Hepatocyte (in vitro differentiated cells): Measurements from ENCODE around the gene FGD4. TPM values are rescaled to one million over a fixed set of nuclear protein-coding genes. Genes with fewer than 3 reads are reported as not detected.
"Not testable (repeated sequence)": the region's sequence is repeated elsewhere in the genome, so short reads cannot be mapped to it uniquely, and the experiment has no call there.

ENCODE experiments used
- DNase-seq: peaks from one replicate; pipeline ENCODE4 v3.0.0-alpha.2; 2016; ENCODE audit warnings: low spot score
- H2AFZ ChIP-seq: fragments of 200-600 bp; sonication (generic); 2 replicates; pipeline ENCODE4 v1.6.0; 2016; ENCODE audit warnings: antibody characterized with exemption, mild to moderate bottlenecking
- H3K27ac ChIP-seq: fragments of 200-600 bp; sonication (generic); 2 replicates; pipeline ENCODE4 v1.5.1; 2016; ENCODE audit warnings: mild to moderate bottlenecking
- H3K27me3 ChIP-seq: fragments of 200-600 bp; sonication (generic); 2 replicates; pipeline ENCODE4 v1.6.1; 2016
- H3K36me3 ChIP-seq: fragments of 200-600 bp; sonication (generic); replicated peaks from 2 replicates; pipeline ENCODE4 v1.5.1; 2016; ENCODE audit warnings: low read depth; ENCODE audit not compliant: insufficient read depth
- H3K4me1 ChIP-seq: fragments of 200-600 bp; sonication (generic); 2 replicates; pipeline ENCODE4 v1.5.1; 2016; ENCODE audit warnings: mild to moderate bottlenecking, moderate library complexity; ENCODE audit not compliant: insufficient read depth
- H3K4me2 ChIP-seq: fragments of 200-600 bp; sonication (generic); 2 replicates; pipeline ENCODE4 v1.6.0; 2016
- H3K4me3 ChIP-seq: fragments of 200-600 bp; sonication (generic); 2 replicates; pipeline ENCODE4 v1.5.1; 2016; ENCODE audit warnings: mild to moderate bottlenecking
- H3K79me2 ChIP-seq: fragments of 200-600 bp; sonication (generic); 2 replicates; pipeline ENCODE4 v1.6.0; 2017; ENCODE audit warnings: mild to moderate bottlenecking
- H3K9me2 ChIP-seq: fragments of 200-600 bp; sonication (generic); replicated peaks from 2 replicates; pipeline ENCODE4 v1.6.0; 2017; ENCODE audit warnings: mild to moderate bottlenecking; ENCODE audit not compliant: insufficient read depth
- H3K9me3 ChIP-seq: fragments of 200-600 bp; sonication (generic); 2 replicates; pipeline ENCODE4 v1.5.1; 2016; ENCODE audit warnings: low read depth, mild to moderate bottlenecking
- H4K20me1 ChIP-seq: fragments of 200-600 bp; sonication (generic); 2 replicates; pipeline ENCODE4 v1.6.0; 2016; ENCODE audit warnings: mild to moderate bottlenecking; ENCODE audit not compliant: insufficient read depth, poor library complexity, severe bottlenecking
- CTCF ChIP-seq: fragments of 200-600 bp; sonication (generic); IDR thresholded peaks from 2 replicates; pipeline ENCODE4 v1.5.1; 2016; ENCODE audit warnings: antibody characterized with exemption, mild to moderate bottlenecking; ENCODE audit not compliant: poor library complexity
- EZH2 ChIP-seq: fragments of 200-600 bp; sonication (generic); IDR thresholded peaks from 2 replicates; pipeline ENCODE4 v1.6.1; 2016; ENCODE audit warnings: antibody characterized with exemption, mild to moderate bottlenecking, borderline replicate concordance
- EZH2phosphoT487 ChIP-seq: fragments of 200-600 bp; sonication (generic); IDR thresholded peaks from one replicate; pipeline ENCODE4 v1.6.1; 2018; ENCODE audit warnings: antibody characterized with exemption, mild to moderate bottlenecking, low read depth, moderate library complexity; ENCODE audit not compliant: unreplicated experiment, severe bottlenecking
- WGBS: methylation state at CpG from one replicate; pipeline ENCODE4 v1.1.6; 2016; ENCODE audit warnings: low lambda C conversion rate; ENCODE audit errors: missing lambda C conversion rate; 5-methylcytosine and 5-hydroxymethylcytosine counted together
- polyA plus RNA-seq: library from polyadenylated mRNA; unstranded; fragments of >200 nt; fragmentation: Nextera tagmentation; extraction: Ambion mirVana; gene quantifications from 2 replicates; pipeline ENCODE4 v1.2.1, GENCODE V29; 2016
- total RNA-seq: library from RNA; depleted of rRNA; stranded (reverse); fragments of >200 nt; gene quantifications from 2 replicates; pipeline ENCODE4 v1.2.3, GENCODE V29; 2014

FGD4 gene
- total and polyA plus RNA-seq, 2 experiments from 2014 or later: 15.2 to 41.5 TPM

- no peak overlapping the region for H3K4me3 ChIP-seq
- no peak for DNase-seq
- no peaks in the 10 kb centered on the region for H3K27me3 ChIP-seq
- peaks cover 3% of the 10 kb centered on the region for H4K20me1 ChIP-seq
- peaks cover 66% of the 10 kb centered on the region for H3K79me2 ChIP-seq
- H3K4me1 ChIP-seq: peaks cover 7% of the 10 kb centered on the region
- TF ChIP-seq CTCF (no peak), EZH2 (no peak), EZH2phosphoT487 (no peak)
- no peaks in the 10 kb centered on the region for H3K9me3 ChIP-seq
- no peak overlapping the region for H3K4me2 ChIP-seq
- WGBS: 96% methylated on average over 4 of the region's 4 CpGs
- no peak overlapping the region for H3K27ac ChIP-seq
- no peaks in the 10 kb centered on the region for H3K36me3 ChIP-seq
- no peaks in the 10 kb centered on the region for H3K9me2 ChIP-seq
- H2AFZ ChIP-seq: no peak overlapping the region
These were observed 161.2 kb downstream of the FGD4 start for GRCh38 chr12:32560520-32560919.

- 57% methylated on average over 11 of the region's 11 CpGs for WGBS
- Histone ChIP-seq H3K4me3 (no peak overlapping the region), H3K79me2 (peaks cover 59% of the 10 kb centered on the region), H2AFZ (no peak overlapping the region), H4K20me1 (peaks cover 4% of the 10 kb centered on the region), H3K4me1 (peaks cover 20% of the 10 kb centered on the region), H3K27me3 (no peaks in the 10 kb centered on the region), H3K27ac (peak overlapping the region; percentile 53), H3K9me3 (no peaks in the 10 kb centered on the region), H3K36me3 (no peaks in the 10 kb centered on the region), H3K9me2 (no peaks in the 10 kb centered on the region), H3K4me2 (peak overlapping the region; percentile 41)
- DNase-seq: no peak
- TF ChIP-seq EZH2 (no peak), EZH2phosphoT487 (no peak), CTCF (no peak)
These were observed 162.6 kb downstream of the FGD4 start for GRCh38 chr12:32561931-32562341.

GRCh38 chr12:32562413-32562812, 163.1 kb downstream of the FGD4 start:
- DNase-seq: not testable (repeated sequence)

GRCh38 chr12:32566663-32567295, 167.4 kb downstream of the FGD4 start:
- H4K20me1 ChIP-seq: peaks cover 9% of the 10 kb centered on the region
- no peak overlapping the region for H3K4me3 ChIP-seq
- H3K4me1 ChIP-seq: peaks cover 24% of the 10 kb centered on the region
- H3K36me3 ChIP-seq: no peaks in the 10 kb centered on the region
- no peaks in the 10 kb centered on the region for H3K27me3 ChIP-seq
- no peaks in the 10 kb centered on the region for H3K9me3 ChIP-seq
- no peak for DNase-seq
- H3K27ac ChIP-seq: peak overlapping the region; percentile 27
- H2AFZ ChIP-seq: no peak overlapping the region
- H3K79me2 ChIP-seq: peaks cover 55% of the 10 kb centered on the region
- no peaks in the 10 kb centered on the region for H3K9me2 ChIP-seq
- 39% methylated on average over 2 of the region's 2 CpGs for WGBS
- H3K4me2 ChIP-seq: peak overlapping the region; percentile 47
- TF ChIP-seq EZH2phosphoT487 (no peak), CTCF (no peak), EZH2 (no peak)

More at GRCh38 chr12:32562413-32562812, 163.1 kb downstream of the FGD4 start:
- Histone ChIP-seq H3K4me2 (peak overlapping the region; percentile 41), H3K4me1 (peaks cover 25% of the 10 kb centered on the region), H3K27ac (peak overlapping the region; percentile 53), H3K79me2 (peaks cover 59% of the 10 kb centered on the region)
- H3K9me3 ChIP-seq, H3K36me3 ChIP-seq, H4K20me1 ChIP-seq, H3K27me3 ChIP-seq, H2AFZ ChIP-seq, H3K4me3 ChIP-seq, H3K9me2 ChIP-seq: not testable (repeated sequence)
- 43% methylated on average over 6 of the region's 6 CpGs for WGBS
